Transverse colon (tissue), 3 donors: ENCODE results near the gene BCOR.

ENCODE experiments used
- CTCF ChIP-seq, 5 experiments: fragments of 200-600 bp in 3 of 5; fragments of 450-650 bp in 2 of 5; sonication (generic) in 3 of 5; IDR thresholded peaks; 1 replicate in 2 of 5; 2 replicates in 3 of 5; pipeline ENCODE4 v1.5.1; 2016 to 2017; ENCODE audit warnings: antibody characterized with exemption in 5 of 5, inconsistent platforms in 3 of 5, mild to moderate bottlenecking in 2 of 5, moderate library complexity in 1 of 5
- POLR2A ChIP-seq: fragments of 450-650 bp; IDR thresholded peaks from one replicate; pipeline ENCODE4 v1.6.1; 2016; ENCODE audit warnings: antibody characterized with exemption, mild to moderate bottlenecking, moderate library complexity

- TF ChIP-seq CTCF (IDR thresholded peaks at IDR 0.05) = no peak
- no peak for TF ChIP-seq POLR2A
Measured at GRCh38 chrX:40088299-40088625, 9.5 kb downstream of the BCOR start.
